H9 (cell line): Measurements from ENCODE around the gene TBCB. TPM values are rescaled to one million over a fixed set of nuclear protein-coding genes. Genes with fewer than 3 reads are reported as not detected.
A peak's percentile ranks its signal among the peaks of the same experiment; 100 is the strongest.

Experiments
- DNase-seq: peaks from one replicate; pipeline ENCODE4 v3.0.0-alpha.2; 2017
- H2AFZ ChIP-seq: one replicate; pipeline ENCODE4 v1.6.1; 2013; ENCODE audit warnings: mild to moderate bottlenecking, low read length, control low read depth, moderate library complexity
- H2AK5ac ChIP-seq: 2 replicates; pipeline ENCODE4 v1.6.1; 2013; ENCODE audit warnings: low read length, control low read depth, mixed read lengths; ENCODE audit not compliant: insufficient read length
- H2BK120ac ChIP-seq: one replicate; pipeline ENCODE4 v1.6.1; 2013; ENCODE audit warnings: low read depth, mild to moderate bottlenecking, low read length, control low read depth, inconsistent platforms; ENCODE audit not compliant: poor library complexity, severe bottlenecking
- H2BK12ac ChIP-seq: 2 replicates; pipeline ENCODE4 v1.6.1; 2013; ENCODE audit warnings: low read length, control low read depth, mixed read lengths, low read depth; ENCODE audit not compliant: insufficient read length
- H2BK15ac ChIP-seq: 2 replicates; pipeline ENCODE4 v1.6.1; 2013; ENCODE audit warnings: low read depth, low read length, control low read depth
- H2BK20ac ChIP-seq: one replicate; pipeline ENCODE4 v1.6.1; 2013; ENCODE audit warnings: low read depth, mild to moderate bottlenecking, low read length, control low read depth, inconsistent platforms; ENCODE audit not compliant: poor library complexity, severe bottlenecking
- H2BK5ac ChIP-seq: 2 replicates; pipeline ENCODE4 v1.6.1; 2013; ENCODE audit warnings: low read length, control low read depth, mixed read lengths; ENCODE audit not compliant: insufficient read length
- H3K14ac ChIP-seq: 2 replicates; pipeline ENCODE4 v1.6.1; 2013; ENCODE audit warnings: low read length, control low read depth; ENCODE audit not compliant: insufficient read depth
- H3K18ac ChIP-seq: 2 replicates; pipeline ENCODE4 v1.6.1; 2013; ENCODE audit warnings: low read depth, mild to moderate bottlenecking, mixed read lengths, low read length, control low read depth; ENCODE audit not compliant: insufficient read length
- H3K23ac ChIP-seq: 2 replicates; pipeline ENCODE4 v1.6.1; 2013; ENCODE audit warnings: low read length, control low read depth, mixed read lengths, low read depth; ENCODE audit not compliant: insufficient read length
- H3K23me2 ChIP-seq: 2 replicates; pipeline ENCODE4 v1.6.1; 2013; ENCODE audit warnings: low read depth, mild to moderate bottlenecking, mixed read lengths, low read length, control low read depth; ENCODE audit not compliant: insufficient read length, poor library complexity, severe bottlenecking
- H3K27ac ChIP-seq: 2 replicates; pipeline ENCODE4 v1.5.1; 2013; ENCODE audit warnings: low read length, control low read depth, mixed read lengths, low read depth; ENCODE audit not compliant: insufficient read length
- H3K27me3 ChIP-seq: 2 replicates; pipeline ENCODE4 v1.6.1; 2013; ENCODE audit warnings: low read length, control low read depth, inconsistent platforms; ENCODE audit not compliant: insufficient read depth
- H3K4ac ChIP-seq: 2 replicates; pipeline ENCODE4 v1.6.1; 2013; ENCODE audit warnings: low read depth, mild to moderate bottlenecking, control low read depth, inconsistent platforms, low read length, moderate library complexity
- H3K4me1 ChIP-seq: 2 replicates; pipeline ENCODE4 v1.6.1; 2013; ENCODE audit warnings: low read length, control low read depth, inconsistent platforms; ENCODE audit not compliant: insufficient read depth
- H3K4me2 ChIP-seq: 2 replicates; pipeline ENCODE4 v1.6.1; 2013; ENCODE audit warnings: low read length, control low read depth, mixed read lengths; ENCODE audit not compliant: insufficient read length, insufficient read depth
- H3K56ac ChIP-seq: 2 replicates; pipeline ENCODE4 v1.6.1; 2013; ENCODE audit warnings: low read depth, mild to moderate bottlenecking, mixed read lengths, low read length, control low read depth; ENCODE audit not compliant: insufficient read length
- H3K79me1 ChIP-seq: 2 replicates; pipeline ENCODE4 v1.6.1; 2013; ENCODE audit warnings: low read depth, mild to moderate bottlenecking, moderate library complexity, low read length, control low read depth, inconsistent platforms; ENCODE audit not compliant: insufficient read depth, poor library complexity, severe bottlenecking
- H3K79me2 ChIP-seq: 2 replicates; pipeline ENCODE4 v1.6.1; 2013; ENCODE audit warnings: low read length, control low read depth, inconsistent platforms; ENCODE audit not compliant: insufficient read depth
- H3K9ac ChIP-seq: 2 replicates; pipeline ENCODE4 v1.6.1; 2013; ENCODE audit warnings: low read length, control low read depth, mixed read lengths; ENCODE audit not compliant: insufficient read length; ENCODE audit errors: extremely low read depth
- H3K9me3 ChIP-seq: one replicate; pipeline ENCODE4 v1.6.1; 2013; ENCODE audit warnings: low read depth, low read length, inconsistent platforms; ENCODE audit not compliant: control insufficient read depth
- H3T11ph ChIP-seq: one replicate; pipeline ENCODE4 v1.6.1; 2013; ENCODE audit warnings: mild to moderate bottlenecking, low read length, control low read depth, inconsistent platforms
- H4K20me1 ChIP-seq: one replicate; pipeline ENCODE4 v1.6.1; 2013; ENCODE audit not compliant: control insufficient read depth, insufficient read length, insufficient read depth
- H4K5ac ChIP-seq: 2 replicates; pipeline ENCODE4 v1.6.1; 2013; ENCODE audit warnings: low read depth, mild to moderate bottlenecking, mixed read lengths, low read length, control low read depth; ENCODE audit not compliant: insufficient read length
- H4K8ac ChIP-seq: replicated peaks from 2 replicates; pipeline ENCODE4 v1.6.1; 2013; ENCODE audit warnings: low read length, control low read depth, mixed read lengths, low read depth; ENCODE audit not compliant: insufficient read length
- H4K91ac ChIP-seq: 2 replicates; pipeline ENCODE4 v1.6.1; 2013; ENCODE audit warnings: low read depth, mild to moderate bottlenecking, moderate library complexity, mixed read lengths, low read length, control low read depth; ENCODE audit not compliant: insufficient read length
- H3K27ac Mint-ChIP-seq, 3 experiments: 2 replicates in 2 of 3; 3 replicates in 1 of 3; pipeline ENCODE4 v1.8.0; 2020 to 2021; ENCODE audit warnings: mixed read lengths in 3 of 3, mild to moderate bottlenecking in 1 of 3, moderate library complexity in 1 of 3
- H3K27me3 Mint-ChIP-seq: 2 replicates; pipeline ENCODE4 v1.8.0; 2021; ENCODE audit warnings: low read depth, mild to moderate bottlenecking, moderate library complexity, mixed read lengths
- H3K36me3 Mint-ChIP-seq, 3 experiments: 2 replicates in 2 of 3; 3 replicates in 1 of 3; pipeline ENCODE4 v1.8.0; 2020 to 2021; ENCODE audit warnings: low read depth in 3 of 3, mixed read lengths in 3 of 3; ENCODE audit not compliant: insufficient read depth in 1 of 3
- H3K4me1 Mint-ChIP-seq, 2 experiments: 2 replicates each; pipeline ENCODE4 v1.8.0; 2020; ENCODE audit warnings: mixed read lengths in 2 of 2
- H3K4me3 Mint-ChIP-seq, 2 experiments: 2 replicates in 1 of 2; 3 replicates in 1 of 2; pipeline ENCODE4 v1.8.0; 2020 to 2021; ENCODE audit warnings: mild to moderate bottlenecking in 2 of 2, mixed read lengths in 2 of 2, moderate library complexity in 1 of 2
- H3K9me3 Mint-ChIP-seq, 2 experiments: 2 replicates in 1 of 2; 3 replicates in 1 of 2; pipeline ENCODE4 v1.8.0; 2020; ENCODE audit warnings: mild to moderate bottlenecking in 2 of 2, mixed read lengths in 2 of 2, moderate library complexity in 1 of 2
- WGBS: extraction: QIAGEN DNeasy Blood & Tissue Kit; methylation state at CpG from one replicate; pipeline ENCODE4 v1.1.7; 2013; ENCODE audit warnings: missing lambda C conversion rate, low lambda C conversion rate, mixed read lengths; ENCODE audit not compliant: insufficient read length; ENCODE audit errors: extremely low coverage; 5-methylcytosine and 5-hydroxymethylcytosine counted together
- total RNA-seq: library from RNA; stranded (reverse); gene quantifications from 2 replicates; pipeline ENCODE4 v1.2.1, GENCODE V29; 2021
- TF ChIP-seq, protein P1 (sequence below): fragments of 200-600 bp; sonication (generic); conservative IDR thresholded peaks from 3 replicates; pipeline ENCODE4 v1.8.0; 2021; ENCODE audit warnings: antibody characterized with exemption, mild to moderate bottlenecking

Gene TBCB
- total RNA-seq, 1 experiment from 2014 or later = 216 TPM

DNA sequence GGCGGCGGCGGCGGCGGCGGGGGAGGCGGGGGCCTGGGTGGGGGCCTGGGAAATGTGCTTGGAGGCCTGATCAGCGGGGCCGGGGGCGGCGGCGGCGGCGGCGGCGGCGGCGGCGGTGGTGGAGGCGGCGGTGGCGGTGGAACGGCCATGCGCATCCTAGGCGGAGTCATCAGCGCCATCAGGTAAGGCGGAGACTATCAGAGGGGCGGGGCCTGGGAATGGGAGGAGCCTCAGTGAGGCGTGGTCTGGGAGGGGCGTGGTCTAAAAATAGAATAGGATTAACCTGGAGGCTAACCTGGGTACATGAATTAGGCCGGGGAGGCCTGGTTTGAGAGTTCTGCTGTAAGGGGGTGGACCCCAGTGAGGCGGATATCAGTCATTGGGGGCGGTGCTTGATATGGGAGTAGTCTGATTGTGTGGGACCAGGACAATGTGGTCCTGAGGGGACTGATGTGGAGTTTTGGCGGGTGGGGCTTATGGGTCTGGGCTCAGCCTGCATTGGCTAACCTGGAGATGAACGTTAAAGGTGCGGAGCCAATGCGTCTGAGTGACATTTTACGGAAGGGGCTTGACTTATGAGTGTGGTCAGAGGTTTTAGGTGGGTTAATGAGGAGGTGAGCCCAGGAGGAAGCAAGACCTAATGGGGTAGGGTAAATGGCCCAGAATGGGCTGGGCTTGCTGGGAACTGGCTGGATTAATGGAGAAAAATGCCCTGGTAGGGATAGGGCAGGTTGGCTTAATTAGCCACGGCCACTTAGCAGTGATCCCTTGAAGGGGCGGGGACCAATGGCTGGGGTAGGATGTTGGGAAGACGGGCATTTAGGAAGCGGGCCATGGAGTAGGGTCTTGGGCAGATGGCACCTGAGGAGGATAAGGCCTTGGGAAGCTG is 26.0 kb downstream of the TBCB start:
- Histone ChIP-seq H2BK5ac (no peak overlapping the region), H2BK15ac (no peak overlapping the region), H3K23me2 (peaks cover 4% of the 10 kb centered on the region), H3K56ac (no peak overlapping the region), H3K9me3 (no peaks in the 10 kb centered on the region), H3K18ac (no peak overlapping the region), H3K4ac (no peak overlapping the region), H3K4me1 (no peaks in the 10 kb centered on the region), H3K4me2 (peak overlapping the region; percentile 81), H2BK12ac (no peak overlapping the region), H4K20me1 (no peaks in the 10 kb centered on the region), H4K8ac (no peak overlapping the region), H3K27me3 (no peaks in the 10 kb centered on the region), H3K9ac (no peak overlapping the region), H3K79me2 (no peaks in the 10 kb centered on the region), H2BK20ac (no peak overlapping the region), H4K5ac (no peak overlapping the region), H3K79me1 (no peaks in the 10 kb centered on the region), H2AFZ (no peak overlapping the region), H3K23ac (no peak overlapping the region), H4K91ac (no peak overlapping the region), H3T11ph (no peak overlapping the region), H2BK120ac (no peak overlapping the region), H3K27ac (no peak overlapping the region), H2AK5ac (no peak overlapping the region), H3K14ac (no peak overlapping the region)
- Mint-ChIP-seq H3K9me3 (no peaks in the 10 kb centered on the region; a peak in 2 of 5 replicates), H3K27ac (peak overlapping the region; percentile 89 to 97 (median 96)), H3K27me3 (no peaks in the 10 kb centered on the region; the same call in 1 of the 2 replicates), H3K36me3 (peaks cover 28 to 43% (median 42%) of the 10 kb centered on the region in 3 experiments; a peak in 6 of 7 replicates), H3K4me3 (peak overlapping the region; percentile 96 to 99), H3K4me1 (peaks cover 15 to 21% of the 10 kb centered on the region in 2 experiments)
- TF ChIP-seq, protein P1, sequence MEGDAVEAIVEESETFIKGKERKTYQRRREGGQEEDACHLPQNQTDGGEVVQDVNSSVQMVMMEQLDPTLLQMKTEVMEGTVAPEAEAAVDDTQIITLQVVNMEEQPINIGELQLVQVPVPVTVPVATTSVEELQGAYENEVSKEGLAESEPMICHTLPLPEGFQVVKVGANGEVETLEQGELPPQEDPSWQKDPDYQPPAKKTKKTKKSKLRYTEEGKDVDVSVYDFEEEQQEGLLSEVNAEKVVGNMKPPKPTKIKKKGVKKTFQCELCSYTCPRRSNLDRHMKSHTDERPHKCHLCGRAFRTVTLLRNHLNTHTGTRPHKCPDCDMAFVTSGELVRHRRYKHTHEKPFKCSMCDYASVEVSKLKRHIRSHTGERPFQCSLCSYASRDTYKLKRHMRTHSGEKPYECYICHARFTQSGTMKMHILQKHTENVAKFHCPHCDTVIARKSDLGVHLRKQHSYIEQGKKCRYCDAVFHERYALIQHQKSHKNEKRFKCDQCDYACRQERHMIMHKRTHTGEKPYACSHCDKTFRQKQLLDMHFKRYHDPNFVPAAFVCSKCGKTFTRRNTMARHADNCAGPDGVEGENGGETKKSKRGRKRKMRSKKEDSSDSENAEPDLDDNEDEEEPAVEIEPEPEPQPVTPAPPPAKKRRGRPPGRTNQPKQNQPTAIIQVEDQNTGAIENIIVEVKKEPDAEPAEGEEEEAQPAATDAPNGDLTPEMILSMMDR = no peak
- DNase-seq = peak; percentile 98
- no CpG with 5 or more reads among the region's 42 CpGs for WGBS
